Left renal cortex interstitium (tissue), 4 donors: ENCODE results near the gene NDUFB7. TPM values are rescaled to one million over a fixed set of nuclear protein-coding genes. Genes with fewer than 3 reads are reported as not detected.
A peak's percentile ranks its signal among the peaks of the same experiment; 100 is the strongest.
"Not testable (repeated sequence)": the region's sequence is repeated elsewhere in the genome, so short reads cannot be mapped to it uniquely, and the experiment has no call there.

Experiments
- DNase-seq, 4 donors: peaks; one replicate each; pipeline ENCODE4 v3.0.0-alpha.2; 2013; ENCODE audit warnings: low read depth in 4 of 4, low spot score in 2 of 4, missing footprints in 1 of 4
- polyA plus RNA-seq, 4 donors: library from polyadenylated mRNA; unstranded; fragments of 120-200 nt; gene quantifications; one replicate each; pipeline ENCODE4 v1.2.1, GENCODE V29; 2013; ENCODE audit not compliant: insufficient read length in 4 of 4

NDUFB7 gene
- 100 to 1,000 TPM in 2 of 4 donors, 10 to 100 TPM in 2; 90.3 to 158 (median 120) TPM for polyA plus RNA-seq

DNA sequence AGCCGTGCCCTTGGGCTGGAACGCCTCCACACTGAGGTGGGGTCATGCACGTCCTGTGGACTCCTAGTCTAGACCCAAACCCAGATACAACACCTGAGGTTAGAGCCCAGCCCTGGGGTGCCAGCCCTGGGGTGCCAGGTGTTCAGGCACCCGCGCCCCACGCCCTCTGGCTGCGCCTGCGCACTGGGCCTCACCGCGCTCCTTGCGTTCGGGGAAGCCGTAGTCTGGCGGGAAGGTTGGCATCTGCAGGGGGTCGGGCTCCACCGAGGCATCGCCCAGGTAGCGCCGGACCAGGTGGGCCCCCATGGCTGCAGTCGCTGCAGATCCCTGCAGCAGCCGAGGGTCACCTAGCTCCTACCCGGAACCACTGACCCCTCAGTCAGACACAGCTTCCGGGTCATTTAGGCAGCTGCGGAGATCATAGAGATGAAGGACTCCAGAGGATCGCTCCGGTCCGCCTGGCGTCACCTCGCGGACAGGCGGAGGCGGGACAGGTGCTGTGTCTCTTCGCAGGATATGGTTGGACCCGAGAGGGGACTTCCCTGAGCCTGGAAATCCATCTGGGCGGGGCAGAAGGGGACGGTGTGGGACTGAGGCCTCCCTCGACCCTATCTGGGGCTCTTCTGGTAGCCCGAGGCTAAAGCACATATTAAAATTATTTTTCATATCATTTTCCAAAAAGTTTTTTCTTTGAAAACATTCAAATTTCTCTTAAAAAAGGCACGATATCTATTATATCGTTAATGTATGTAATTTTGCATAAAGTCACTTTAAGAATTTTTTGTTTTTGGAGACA lies at the start of gene NDUFB7:
Gene NDUFB7 (minus strand): TSS at position 372 of the 796 bp plus-strand sequence. CDS start 66 bp downstream, at position 306.
- DNase-seq, result peak; percentile 50 to 88 (median 76)

GRCh38 chr19:14619404-14619803 lies 47.5 kb upstream of the NDUFB7 start:
- DNase-seq, result no peak

DNA sequence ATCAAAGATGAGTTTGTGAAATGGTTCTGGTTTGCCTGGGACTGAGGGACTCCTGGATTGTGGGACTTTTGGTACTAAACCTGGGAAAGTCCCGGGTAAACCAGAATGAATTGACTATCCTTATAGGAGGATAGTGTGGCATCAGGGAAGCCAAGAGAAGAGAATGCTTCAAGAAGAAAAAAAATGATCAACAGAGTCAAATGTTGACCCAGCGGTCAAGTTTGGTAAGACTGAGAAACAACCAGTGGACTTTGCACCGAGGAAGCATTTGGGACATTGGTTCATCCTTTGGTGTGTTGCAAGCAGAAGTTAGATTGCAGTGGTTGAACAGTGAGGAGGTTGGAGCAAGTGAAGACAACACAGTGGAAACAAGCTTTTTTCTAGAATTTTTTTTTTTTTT lies 44.5 kb upstream of the NDUFB7 start:
- no peak for DNase-seq

GRCh38 chr19:14615623-14616022 lies 43.8 kb upstream of the NDUFB7 start:
- DNase-seq, result no peak

GRCh38 chr19:14614099-14614412 lies 42.2 kb upstream of the NDUFB7 start:
- DNase-seq, result no peak

DNA sequence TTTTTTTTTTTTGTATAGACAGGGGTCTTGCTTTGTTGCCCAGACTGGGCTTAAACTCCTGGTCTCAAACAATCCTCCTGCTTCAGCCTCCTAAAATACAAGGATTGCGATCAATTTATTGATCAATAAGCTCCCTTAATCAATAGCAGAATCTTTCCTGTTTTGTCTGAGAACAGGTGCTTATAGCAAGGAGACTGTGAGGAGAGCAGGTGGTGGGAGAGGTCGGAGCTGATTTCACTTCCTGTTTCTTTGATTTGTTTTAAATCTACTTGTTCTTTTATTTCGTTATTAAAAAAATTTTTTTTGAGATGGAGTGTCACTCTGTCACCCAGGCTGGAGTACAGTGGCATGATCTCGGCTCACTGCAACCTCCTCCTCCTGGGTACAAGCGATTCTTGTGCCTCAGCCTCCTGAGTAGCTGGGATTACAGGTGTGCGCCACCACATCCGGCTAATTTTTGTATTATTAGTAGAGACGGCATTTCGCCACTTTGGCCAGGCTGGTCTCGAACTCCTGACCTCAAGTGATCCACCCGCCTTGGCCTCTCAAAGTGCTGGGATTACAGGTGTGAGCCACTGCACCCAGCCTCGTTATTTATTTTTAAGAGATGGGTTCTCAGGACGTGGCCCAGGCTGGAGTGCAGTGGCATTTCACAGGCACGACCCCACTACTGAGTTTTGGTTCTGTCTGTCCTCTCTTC lies 41.7 kb upstream of the NDUFB7 start:
- not testable (repeated sequence) for DNase-seq

DNA sequence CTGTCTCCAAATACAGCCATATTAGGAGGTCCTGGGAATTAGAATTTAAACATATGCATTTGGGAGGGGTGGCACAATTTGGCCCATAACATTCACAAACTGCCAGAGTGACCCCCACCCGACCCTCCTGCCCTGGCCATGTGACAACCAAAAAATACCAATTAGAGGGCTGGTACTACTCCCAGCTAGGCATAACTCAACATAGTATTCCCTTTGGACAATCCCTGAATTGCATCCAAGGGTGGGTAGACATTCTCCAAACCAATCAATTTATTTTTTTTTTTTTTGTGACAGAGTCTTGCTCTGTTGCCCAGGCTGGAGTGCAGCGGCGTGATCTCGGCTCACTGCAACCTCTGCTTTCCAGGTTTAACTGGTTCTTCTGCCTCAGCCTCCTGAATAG lies 40.8 kb upstream of the NDUFB7 start:
- DNase-seq, result no peak

- DNase-seq, result not testable (repeated sequence)
These were observed 40.4 kb upstream of the NDUFB7 start for GRCh38 chr19:14612242-14612641.

DNA sequence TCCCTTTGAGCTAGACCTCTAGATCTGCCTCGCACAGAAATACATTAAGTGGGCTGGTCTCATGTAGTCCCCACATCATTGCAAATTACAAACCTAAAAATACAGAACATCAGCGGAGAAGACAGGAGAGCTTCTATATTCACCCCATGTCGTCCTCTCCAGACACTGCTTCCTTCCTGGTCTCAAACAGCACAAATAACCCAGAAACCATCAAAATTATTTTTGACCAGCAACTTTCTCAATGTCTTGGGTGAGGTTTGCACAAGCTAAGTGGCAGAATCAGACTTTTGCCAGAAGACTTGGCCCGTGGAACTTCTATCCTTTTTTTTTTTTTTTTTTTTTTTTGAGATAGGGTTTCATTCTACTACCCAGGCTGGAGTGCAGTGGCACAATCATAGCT lies 39.2 kb upstream of the NDUFB7 start:
- no peak for DNase-seq

DNA sequence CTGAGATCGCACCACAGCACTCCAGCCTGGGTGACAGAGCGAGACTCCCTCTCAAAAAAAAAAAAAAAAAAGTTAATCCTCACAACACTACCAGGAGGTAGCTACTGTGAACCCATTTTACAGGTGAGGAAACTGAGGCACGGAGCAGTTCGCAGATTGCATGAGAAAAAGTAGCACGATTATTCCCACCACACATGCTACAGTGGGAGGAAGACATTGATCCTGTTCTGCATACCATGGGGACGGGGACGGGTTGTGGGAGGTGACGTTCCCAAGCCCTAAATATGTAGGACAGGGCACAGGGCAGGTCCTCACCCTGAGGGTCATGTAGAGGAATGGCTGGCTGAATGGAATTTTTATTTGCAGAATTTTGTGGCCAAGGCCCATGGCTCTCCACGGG lies 34.8 kb upstream of the NDUFB7 start:
- no peak for DNase-seq

DNA sequence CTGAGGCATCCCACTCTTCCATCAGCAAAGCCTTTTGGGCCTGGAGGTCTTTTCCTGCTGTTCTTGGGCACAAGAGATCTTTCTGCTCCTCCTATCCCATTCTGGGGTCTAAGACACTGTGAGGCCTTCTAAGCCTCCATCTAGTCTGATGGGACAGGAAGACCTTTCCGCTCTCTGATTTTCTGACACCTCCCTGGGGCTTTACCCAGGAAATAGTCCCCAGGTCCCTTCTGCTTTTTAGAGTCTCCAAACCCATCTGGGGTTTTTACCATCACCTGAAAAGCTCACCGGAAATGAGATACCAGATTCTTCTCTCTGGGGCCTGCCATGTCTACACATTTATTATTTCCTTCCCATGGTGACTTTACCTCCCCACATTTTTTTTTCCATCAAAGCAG lies 32.1 kb upstream of the NDUFB7 start:
- no peak for DNase-seq

DNA sequence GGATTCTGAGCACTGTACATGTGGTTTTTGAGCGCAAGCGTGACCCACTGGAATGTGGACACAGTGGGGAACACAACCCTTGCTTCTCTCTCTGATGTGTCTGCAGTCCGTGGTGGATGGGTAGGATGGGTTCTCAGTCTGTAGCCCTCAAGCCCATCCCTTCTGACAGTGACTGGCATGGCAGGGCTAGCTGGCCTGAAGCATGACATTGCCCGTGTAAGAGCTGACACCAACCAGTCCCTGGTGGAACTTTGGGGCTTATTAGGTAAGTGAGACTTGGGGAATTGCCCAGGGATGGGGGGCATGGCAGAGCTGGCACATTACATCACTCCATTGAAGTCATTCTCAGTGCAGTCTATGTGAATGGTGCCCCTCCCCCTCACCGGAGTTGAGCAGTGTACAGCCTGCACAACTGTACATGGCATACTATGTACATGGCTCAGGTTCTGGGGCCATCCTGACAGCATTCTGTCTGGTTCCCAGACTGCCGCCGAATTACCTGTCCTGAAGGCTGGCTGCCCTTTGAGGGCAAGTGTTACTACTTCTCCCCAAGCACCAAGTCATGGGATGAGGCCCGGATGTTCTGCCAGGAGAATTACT lies 27.8 kb upstream of the NDUFB7 start:
- DNase-seq, result no peak

GRCh38 chr19:14595558-14595957 lies 23.7 kb upstream of the NDUFB7 start:
- DNase-seq, result no peak

- not testable (repeated sequence) for DNase-seq
These were observed 17.6 kb upstream of the NDUFB7 start for GRCh38 chr19:14589433-14589832.

GRCh38 chr19:14585187-14585586 lies 13.3 kb upstream of the NDUFB7 start:
- not testable (repeated sequence) for DNase-seq

GRCh38 chr19:14584372-14584771 lies 12.5 kb upstream of the NDUFB7 start:
- not testable (repeated sequence) for DNase-seq

DNA sequence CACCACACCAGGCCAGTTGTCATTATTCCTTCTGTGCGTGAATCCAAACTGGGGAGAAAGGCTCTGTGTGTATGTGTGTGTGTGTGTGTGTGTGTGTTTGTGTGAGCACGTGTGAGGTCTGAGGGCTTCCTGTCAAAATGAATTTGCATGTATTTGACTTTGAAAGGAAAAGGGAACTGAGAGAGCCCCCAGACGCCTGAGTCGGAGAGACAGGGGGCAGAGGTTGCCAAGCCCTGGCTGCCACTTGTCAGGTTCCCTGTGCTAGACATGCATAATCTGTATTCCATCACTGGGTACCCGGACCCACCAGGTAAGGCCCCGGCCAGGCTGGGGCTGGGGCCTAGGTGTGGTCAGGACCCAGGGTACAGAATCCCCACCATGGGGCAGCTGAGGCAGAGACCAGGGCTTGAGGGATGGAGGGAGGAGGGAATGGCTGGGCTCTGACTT lies 11.1 kb upstream of the NDUFB7 start, which contains the start of gene CLEC17A:
Gene CLEC17A (plus strand): TSS at position 191 of the 447 bp plus-strand sequence. CDS start 77 bp downstream, at position 268.
- no peak for DNase-seq

DNA sequence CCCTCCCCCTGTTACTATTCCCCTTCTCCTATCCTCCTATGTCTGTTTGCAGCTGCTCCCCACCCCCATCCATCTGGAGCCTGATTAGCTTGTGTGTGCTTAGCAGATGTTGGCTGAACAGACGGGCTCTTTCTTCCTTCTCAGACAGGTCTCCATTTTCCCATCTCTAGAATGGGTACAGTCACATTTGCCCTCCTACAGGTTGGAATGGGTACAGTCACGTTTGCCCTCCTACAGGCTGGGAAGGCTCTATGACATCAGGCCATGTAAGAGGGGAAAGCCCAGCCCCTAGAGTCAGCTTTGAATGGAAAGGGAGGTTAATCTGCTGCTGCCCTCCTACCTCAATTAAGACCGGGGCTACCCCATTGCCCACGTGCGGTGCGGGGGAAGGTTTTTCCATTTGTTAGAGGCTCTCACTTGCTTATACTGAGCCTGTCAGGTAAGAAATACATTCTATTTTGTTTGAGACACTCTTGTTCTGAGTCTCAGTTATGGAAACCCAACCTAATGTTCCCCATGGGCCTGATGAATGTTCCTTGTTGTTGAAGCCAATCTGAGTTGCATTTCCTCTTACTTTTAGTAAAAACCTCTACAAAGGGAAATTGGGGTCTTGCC lies 8.9 kb upstream of the NDUFB7 start:
- no peak for DNase-seq

- no peak for DNase-seq
These were observed 6.1 kb upstream of the NDUFB7 start for GRCh38 chr19:14577885-14578427.

DNA sequence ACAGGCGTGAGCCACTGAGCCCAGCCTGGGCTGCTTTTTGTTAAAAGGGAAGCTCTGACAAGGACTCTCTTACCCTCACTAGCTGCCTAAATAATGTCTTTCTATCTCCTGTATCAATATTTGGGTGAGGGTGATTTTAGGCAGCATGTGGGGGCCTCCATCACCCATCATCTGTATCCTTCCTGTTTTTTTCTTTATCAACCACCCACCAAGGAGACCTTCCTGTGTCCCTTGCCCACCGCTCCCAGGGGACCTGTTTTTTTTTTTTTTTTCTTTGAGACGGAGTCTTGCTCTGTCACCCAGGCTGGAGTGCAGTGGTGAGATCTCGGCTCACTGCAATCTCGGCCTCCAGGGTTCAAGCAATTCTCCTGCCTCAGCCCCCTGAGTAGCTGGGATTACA lies 5.4 kb upstream of the NDUFB7 start:
- no peak for DNase-seq

GRCh38 chr19:14576363-14576762 lies 4.5 kb upstream of the NDUFB7 start:
- no peak for DNase-seq
